ENCODE results near the gene CCL27. TPM values are rescaled to one million over a fixed set of nuclear protein-coding genes. Genes with fewer than 3 reads are reported as not detected.

The CCL27 gene
- total RNA-seq, 2 donors from 2014 or later: not detected

GRCh38 chr9:34669809-34670562 lies 7.5 kb upstream of the CCL27 start:
- peaks cover 2% of the 10 kb centered on the region for H3K36me3 Mint-ChIP-seq (ENCODE audit: low read depth)
- H3K27me3 Mint-ChIP-seq: no peaks in the 10 kb centered on the region
- no peak overlapping the region for H3K4me3 Mint-ChIP-seq
- peaks cover 15% of the 10 kb centered on the region for H3K4me1 Mint-ChIP-seq
- ATAC-seq (no peak), DNase-seq (no peak)
- H3K9me3 ChIP-seq (ENCODE audit: control insufficient read depth, low read length, poor library complexity, severe bottlenecking): no peaks in the 10 kb centered on the region
- no peak overlapping the region for H3K27ac Mint-ChIP-seq

DNA sequence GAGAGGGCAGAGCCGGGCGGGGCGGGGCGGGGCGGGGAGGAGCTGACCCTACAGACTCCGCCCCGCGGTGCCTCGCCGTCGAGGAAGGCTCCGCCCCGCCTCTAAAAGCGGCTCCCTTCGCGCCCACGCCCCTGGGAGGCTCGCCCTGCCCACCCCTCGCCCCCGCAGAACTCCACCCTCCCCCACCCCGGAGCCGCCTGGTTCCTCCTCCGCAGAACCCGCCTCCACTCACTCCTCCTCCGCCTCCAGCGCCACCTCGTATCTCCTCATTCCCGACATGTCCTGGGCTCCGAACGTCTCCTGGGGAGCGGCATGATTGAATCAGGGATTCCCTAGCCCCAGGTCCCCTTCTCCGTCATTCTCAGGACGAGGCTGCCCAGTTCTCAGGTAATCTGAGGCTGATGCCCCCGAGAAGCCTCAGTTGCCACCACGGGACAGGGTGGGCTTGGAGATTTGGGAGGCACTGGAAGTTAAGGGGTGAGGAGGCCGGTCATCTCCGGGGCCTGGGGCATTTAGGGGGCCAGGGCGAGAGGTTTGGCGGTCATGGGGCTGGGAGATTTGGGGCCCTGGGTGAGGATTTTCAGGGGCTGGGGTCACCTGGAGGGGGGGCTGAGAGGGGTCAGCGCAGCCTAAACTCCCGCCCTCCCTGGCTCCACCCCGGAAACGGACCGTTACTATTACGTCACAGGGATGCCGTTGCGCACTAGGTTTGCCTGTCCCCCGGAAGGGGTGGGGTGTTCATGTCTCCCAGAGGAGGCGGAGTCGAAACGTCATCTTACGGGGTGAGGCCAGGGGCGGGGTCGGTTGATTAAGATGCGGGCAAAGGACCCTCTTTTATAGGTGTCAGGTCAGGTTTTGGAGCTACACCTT lies 3.2 kb upstream of the CCL27 start:
- Mint-ChIP-seq H3K4me1 (peaks cover 51% of the 10 kb centered on the region), H3K27me3 (no peaks in the 10 kb centered on the region), H3K27ac (peak overlapping the region; percentile 95), H3K36me3 (ENCODE audit: low read depth) (peaks cover 2% of the 10 kb centered on the region), H3K4me3 (peak overlapping the region; percentile 96)
- DNase-seq: peak; percentile 82 to 92 (median 90)
- no peaks in the 10 kb centered on the region for H3K9me3 ChIP-seq (ENCODE audit: control insufficient read depth, low read length, poor library complexity, severe bottlenecking)
- ATAC-seq: peak; percentile 82

DNA sequence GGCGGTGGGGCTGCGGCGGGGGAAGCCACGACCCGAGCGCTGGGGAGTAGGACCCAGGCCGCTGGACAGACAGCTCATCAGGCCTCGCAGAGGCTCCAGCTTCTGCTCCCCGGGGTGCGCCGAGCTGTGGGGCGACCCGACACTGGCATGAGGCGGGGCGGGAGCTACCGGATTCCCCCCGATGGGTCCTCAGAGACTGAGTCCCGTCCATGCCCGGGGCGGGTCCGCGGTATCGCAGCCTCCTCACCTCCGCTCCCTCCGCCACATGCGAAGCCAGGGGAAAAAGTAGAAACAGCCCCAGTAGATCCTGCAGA lies 2.6 kb upstream of the CCL27 start:
- Mint-ChIP-seq H3K27me3 (no peaks in the 10 kb centered on the region), H3K4me1 (peaks cover 54% of the 10 kb centered on the region), H3K4me3 (peak overlapping the region; percentile 96), H3K27ac (peak overlapping the region; percentile 95), H3K36me3 (ENCODE audit: low read depth) (peaks cover 6% of the 10 kb centered on the region)
- no peaks in the 10 kb centered on the region for H3K9me3 ChIP-seq (ENCODE audit: control insufficient read depth, low read length, poor library complexity, severe bottlenecking)
- DNase-seq (no peak), ATAC-seq (peak; percentile 7)

DNA sequence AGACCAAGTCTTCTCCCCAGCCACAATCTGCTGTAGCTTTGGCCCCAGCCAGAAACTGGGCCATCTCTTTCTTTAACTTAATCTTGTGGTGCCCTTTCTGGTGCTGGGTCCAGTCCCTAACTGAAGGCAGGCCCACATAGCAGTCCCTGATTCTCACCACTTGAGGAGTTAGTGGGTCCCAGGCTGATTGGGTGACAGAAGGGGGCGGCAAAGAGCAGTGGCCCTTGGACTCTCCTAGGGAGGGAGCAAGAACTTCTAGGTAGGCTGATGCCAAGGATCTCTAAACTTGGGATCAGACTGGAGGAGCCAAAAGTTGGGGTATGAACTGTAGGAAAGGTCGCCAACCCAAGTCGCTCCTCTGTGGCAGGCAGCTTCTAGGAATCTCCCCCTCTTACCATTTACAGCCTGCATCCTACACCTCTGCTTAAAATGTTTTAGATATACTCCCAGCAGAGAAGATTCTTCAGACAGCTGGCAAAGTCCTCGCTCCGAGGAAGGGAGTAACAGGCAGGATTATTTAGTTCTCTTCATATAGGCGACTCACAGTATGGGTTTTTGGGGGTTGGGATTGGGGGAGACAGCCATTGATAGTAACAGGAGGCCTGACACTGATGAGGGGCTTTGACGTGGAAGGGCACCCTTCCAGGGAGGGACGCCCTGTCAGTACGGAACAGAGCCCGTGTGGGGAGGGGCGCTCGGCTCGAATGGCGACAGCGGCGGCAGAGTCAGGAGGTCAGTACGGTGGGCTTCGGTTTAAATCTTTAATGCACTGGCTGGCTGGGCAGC lies 2.0 kb upstream of the CCL27 start:
- H3K4me3 Mint-ChIP-seq: peak overlapping the region; percentile 96
- H3K27me3 Mint-ChIP-seq: no peaks in the 10 kb centered on the region
- peak; percentile 58 to 74 (median 66) for DNase-seq
- peaks cover 7% of the 10 kb centered on the region for H3K36me3 Mint-ChIP-seq (ENCODE audit: low read depth)
- H3K9me3 ChIP-seq (ENCODE audit: control insufficient read depth, low read length, poor library complexity, severe bottlenecking): no peaks in the 10 kb centered on the region
- H3K27ac Mint-ChIP-seq: peak overlapping the region; percentile 95
- H3K4me1 Mint-ChIP-seq: peaks cover 54% of the 10 kb centered on the region
- peak; percentile 44 for ATAC-seq

DNA sequence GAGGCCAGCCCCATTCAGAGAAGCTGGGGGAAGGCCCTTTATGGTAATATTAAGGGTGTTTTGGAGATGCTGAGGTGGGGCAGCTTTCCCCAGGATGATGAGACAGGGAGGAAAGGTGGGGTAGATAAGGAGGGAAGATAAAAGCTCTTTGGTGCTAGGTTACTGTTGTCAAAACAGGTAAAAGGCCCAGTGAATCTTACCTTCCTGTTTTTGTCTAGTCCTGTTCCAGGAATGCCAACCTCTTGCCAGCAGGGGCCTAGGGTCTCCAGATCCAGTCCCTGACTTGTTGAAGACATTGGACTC lies 797 bp upstream of the CCL27 start:
- ATAC-seq: peak; percentile 34
- Mint-ChIP-seq H3K27me3 (no peaks in the 10 kb centered on the region), H3K4me3 (peak overlapping the region; percentile 96), H3K27ac (peak overlapping the region; percentile 95), H3K36me3 (ENCODE audit: low read depth) (peaks cover 7% of the 10 kb centered on the region), H3K4me1 (peaks cover 54% of the 10 kb centered on the region)
- peak in 2 of 3 donors; percentile 18 to 23 for DNase-seq
- no peaks in the 10 kb centered on the region for H3K9me3 ChIP-seq (ENCODE audit: control insufficient read depth, low read length, poor library complexity, severe bottlenecking)

DNA sequence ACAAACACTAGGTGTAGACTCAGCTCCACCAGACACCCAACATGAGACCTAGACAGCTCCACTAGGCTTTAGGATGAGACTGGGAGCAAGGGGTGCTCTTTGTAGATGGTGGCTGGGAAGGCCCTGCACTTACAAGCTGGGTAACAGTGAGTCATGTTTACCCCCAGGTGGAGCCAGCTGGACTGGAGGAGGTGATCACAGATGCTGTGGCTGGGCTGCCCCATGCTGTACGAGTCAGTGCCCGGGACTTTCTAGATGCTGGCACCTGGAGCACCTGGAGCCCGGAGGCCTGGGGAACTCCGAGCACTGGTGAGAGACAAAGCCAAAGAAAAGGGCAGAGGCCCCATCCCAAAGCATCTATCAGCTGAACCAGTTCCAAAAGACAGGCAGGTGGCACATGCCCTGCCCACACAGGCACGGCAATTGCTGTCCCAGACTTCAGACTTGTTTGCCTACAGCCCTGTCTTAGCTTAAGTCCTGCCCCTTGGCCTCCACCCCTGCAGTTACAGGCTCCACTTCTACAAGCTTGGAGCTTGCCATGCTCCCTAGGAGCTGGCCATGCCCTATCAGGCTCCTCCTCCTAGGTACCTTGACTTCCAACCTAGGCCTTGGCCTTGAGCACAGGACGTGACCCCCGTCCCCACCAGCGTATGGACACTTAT lies 2.7 kb downstream of the CCL27 start:
- Mint-ChIP-seq H3K36me3 (ENCODE audit: low read depth) (peaks cover 5% of the 10 kb centered on the region), H3K27ac (no peak overlapping the region), H3K4me1 (peaks cover 49% of the 10 kb centered on the region), H3K4me3 (no peak overlapping the region), H3K27me3 (no peaks in the 10 kb centered on the region)
- ATAC-seq (no peak), DNase-seq (no peak)
- no peaks in the 10 kb centered on the region for H3K9me3 ChIP-seq (ENCODE audit: control insufficient read depth, low read length, poor library complexity, severe bottlenecking)

GRCh38 chr9:34658461-34658860 lies 4.0 kb downstream of the CCL27 start:
- peaks cover 42% of the 10 kb centered on the region for H3K4me1 Mint-ChIP-seq
- H3K27ac Mint-ChIP-seq: peak overlapping the region; percentile 51
- ATAC-seq (no peak), DNase-seq (no peak)
- no peaks in the 10 kb centered on the region for H3K27me3 Mint-ChIP-seq
- no peaks in the 10 kb centered on the region for H3K9me3 ChIP-seq (ENCODE audit: control insufficient read depth, low read length, poor library complexity, severe bottlenecking)
- H3K36me3 Mint-ChIP-seq (ENCODE audit: low read depth): peaks cover 5% of the 10 kb centered on the region
- no peak overlapping the region for H3K4me3 Mint-ChIP-seq

DNA sequence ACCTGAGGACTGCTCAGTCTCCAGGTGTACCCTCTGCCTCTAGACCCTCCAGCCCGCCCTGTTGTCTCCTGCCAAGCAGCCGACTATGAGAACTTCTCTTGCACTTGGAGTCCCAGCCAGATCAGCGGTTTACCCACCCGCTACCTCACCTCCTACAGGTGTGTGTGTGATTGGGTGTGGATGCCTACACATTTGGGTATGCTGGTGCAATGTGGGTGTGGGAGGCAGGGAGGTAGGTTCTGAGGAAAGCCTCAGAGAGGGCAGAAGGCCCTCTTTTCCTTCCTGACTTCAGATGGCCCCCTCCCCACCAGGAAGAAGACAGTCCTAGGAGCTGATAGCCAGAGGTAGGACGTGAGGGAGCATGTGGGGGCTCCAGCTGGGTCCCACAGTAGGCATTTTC lies 5.5 kb downstream of the CCL27 start:
- Mint-ChIP-seq H3K27me3 (no peaks in the 10 kb centered on the region), H3K4me3 (no peak overlapping the region), H3K36me3 (ENCODE audit: low read depth) (peaks cover 7% of the 10 kb centered on the region), H3K27ac (peak overlapping the region; percentile 67), H3K4me1 (peaks cover 40% of the 10 kb centered on the region)
- no peaks in the 10 kb centered on the region for H3K9me3 ChIP-seq (ENCODE audit: control insufficient read depth, low read length, poor library complexity, severe bottlenecking)
- ATAC-seq: no peak
- DNase-seq: no peak

DNA sequence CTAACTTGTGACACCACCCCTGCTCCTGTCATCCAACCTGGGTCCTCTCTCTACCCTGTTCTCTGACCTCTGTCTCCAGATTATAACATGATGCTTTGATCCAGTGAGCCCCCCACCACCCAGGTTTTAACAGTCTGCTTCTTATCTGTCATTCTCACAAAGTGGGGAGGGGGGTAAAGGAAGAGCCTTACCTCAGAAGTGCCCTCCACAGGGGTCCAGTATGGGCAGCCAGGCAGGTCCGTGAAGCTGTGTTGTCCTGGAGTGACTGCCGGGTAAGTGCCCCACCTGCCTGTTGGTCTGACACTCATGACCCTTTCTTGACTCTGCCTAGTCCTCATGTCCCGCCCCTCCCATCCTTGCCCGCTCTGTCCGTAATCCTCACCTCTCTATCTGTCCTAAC lies 7.1 kb downstream of the CCL27 start:
- Mint-ChIP-seq H3K27ac (peak overlapping the region; percentile 67), H3K36me3 (ENCODE audit: low read depth) (peaks cover 5% of the 10 kb centered on the region), H3K4me1 (peaks cover 28% of the 10 kb centered on the region), H3K4me3 (no peak overlapping the region), H3K27me3 (no peaks in the 10 kb centered on the region)
- no peak for ATAC-seq
- DNase-seq: no peak
- H3K9me3 ChIP-seq (ENCODE audit: control insufficient read depth, low read length, poor library complexity, severe bottlenecking): no peaks in the 10 kb centered on the region

DNA sequence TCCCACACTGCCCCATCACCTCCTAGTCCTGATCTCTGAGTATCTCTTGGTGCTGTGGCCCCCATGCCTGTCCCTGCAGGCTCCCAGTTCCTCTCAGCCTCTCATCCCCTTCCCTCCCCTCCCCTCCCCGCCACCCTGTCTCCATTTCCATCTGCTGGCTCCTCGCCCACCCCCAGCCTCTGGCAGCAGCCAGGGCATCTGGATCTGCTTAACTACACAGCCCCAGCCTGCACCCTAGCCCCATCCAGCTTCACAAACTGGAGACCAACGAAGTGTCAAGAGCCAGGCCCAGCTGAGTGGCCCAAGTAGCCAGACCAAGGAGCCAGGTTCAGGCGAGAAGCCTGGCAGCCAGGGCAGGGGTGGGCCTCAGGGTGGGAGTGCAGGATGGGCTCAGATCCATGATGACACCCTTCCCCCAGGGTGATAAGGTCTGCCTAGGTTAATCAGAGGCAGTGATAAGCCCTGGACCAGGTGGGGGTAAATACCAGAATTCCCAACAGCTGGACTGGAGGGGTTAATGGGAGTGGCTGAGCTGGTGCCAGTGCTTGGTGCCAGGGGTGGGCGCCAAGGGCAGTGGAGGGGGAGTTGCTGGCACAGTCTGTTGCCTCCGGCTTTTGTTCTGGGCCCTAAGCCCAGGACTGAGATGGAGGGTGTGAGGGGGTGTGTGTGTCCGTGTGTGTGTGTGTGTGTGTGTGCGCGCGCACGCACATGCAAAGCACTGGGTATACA lies 8.0 kb downstream of the CCL27 start:
- H3K9me3 ChIP-seq (ENCODE audit: control insufficient read depth, low read length, poor library complexity, severe bottlenecking): no peaks in the 10 kb centered on the region
- H3K4me3 Mint-ChIP-seq: no peak overlapping the region
- H3K36me3 Mint-ChIP-seq (ENCODE audit: low read depth): peaks cover 3% of the 10 kb centered on the region
- H3K4me1 Mint-ChIP-seq: peaks cover 30% of the 10 kb centered on the region
- H3K27me3 Mint-ChIP-seq: no peaks in the 10 kb centered on the region
- H3K27ac Mint-ChIP-seq: no peak overlapping the region
- ATAC-seq (no peak), DNase-seq (no peak)

DNA sequence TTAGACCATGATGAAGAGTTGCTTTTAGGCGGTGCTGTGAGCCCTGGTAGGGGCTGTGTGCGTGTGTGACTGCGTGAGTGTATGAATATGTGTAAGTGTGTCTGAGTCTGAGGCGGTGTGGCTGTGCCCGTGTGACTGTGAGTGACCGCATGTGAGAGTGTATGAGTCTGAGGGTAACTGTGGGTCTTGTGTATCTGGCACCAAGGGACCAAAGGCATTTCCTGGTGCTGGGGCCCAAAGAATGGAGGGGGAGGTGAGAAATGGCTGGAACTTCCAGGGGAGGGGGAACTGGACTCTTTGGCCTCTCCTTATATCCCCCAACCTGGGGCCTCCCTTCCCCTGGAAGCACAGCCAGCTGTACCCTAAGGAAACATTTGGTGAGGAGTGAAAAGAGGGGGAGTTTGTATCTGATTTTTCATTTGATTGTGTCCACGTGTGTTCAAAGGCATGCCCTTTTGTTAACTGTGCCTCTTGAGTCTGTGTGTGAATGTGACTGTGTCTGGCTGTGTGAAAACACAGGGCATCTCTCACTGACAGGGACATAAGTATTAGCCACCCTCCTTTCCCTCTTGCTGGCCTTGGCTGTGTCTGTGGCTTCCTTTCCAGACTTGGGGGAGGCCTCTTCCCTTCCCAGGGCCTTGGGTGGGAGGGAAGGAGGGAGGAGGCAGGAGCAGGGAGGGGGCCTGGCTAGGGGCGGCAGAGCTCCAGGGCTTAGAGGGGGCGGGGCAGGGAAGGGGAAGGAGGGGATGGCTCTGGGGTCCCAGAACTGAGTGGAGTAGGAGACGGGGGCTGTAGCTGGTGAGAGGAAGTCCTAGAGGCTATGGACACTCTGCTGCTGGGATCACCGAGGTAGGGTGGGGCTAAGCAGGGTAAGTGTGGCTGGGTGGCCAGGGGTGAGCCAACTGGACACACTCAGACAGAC lies 9.0 kb downstream of the CCL27 start:
- Mint-ChIP-seq H3K27ac (peak overlapping the region; percentile 87), H3K27me3 (no peaks in the 10 kb centered on the region), H3K4me3 (peak overlapping the region; percentile 4), H3K4me1 (peaks cover 38% of the 10 kb centered on the region), H3K36me3 (ENCODE audit: low read depth) (peaks cover 6% of the 10 kb centered on the region)
- no peaks in the 10 kb centered on the region for H3K9me3 ChIP-seq (ENCODE audit: control insufficient read depth, low read length, poor library complexity, severe bottlenecking)
- DNase-seq: no peak
- ATAC-seq: no peak

DNA sequence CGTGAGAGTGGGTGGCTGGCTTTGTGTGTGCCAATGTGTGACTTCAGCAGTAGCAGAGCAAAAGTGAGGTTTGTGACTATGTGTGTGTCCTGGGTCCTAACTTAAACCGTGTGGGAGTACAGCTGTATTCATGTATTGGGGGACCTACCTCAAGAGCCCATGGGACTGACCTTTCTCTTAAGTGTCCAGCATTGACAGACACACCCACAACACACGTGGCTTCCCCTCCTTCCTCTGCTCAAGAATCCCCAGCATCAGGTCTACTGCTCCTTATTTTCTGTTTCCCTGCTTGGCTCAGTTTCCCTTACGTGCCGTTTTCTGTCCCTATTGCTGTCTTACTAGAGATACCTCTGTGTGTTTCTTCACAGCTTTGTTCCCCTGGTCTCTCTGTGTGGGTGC lies 9.9 kb downstream of the CCL27 start:
- H3K27me3 Mint-ChIP-seq: no peaks in the 10 kb centered on the region
- H3K4me1 Mint-ChIP-seq: peaks cover 46% of the 10 kb centered on the region
- H3K27ac Mint-ChIP-seq: peak overlapping the region; percentile 87
- peak overlapping the region; percentile 78 for H3K4me3 Mint-ChIP-seq
- peaks cover 8% of the 10 kb centered on the region for H3K36me3 Mint-ChIP-seq (ENCODE audit: low read depth)
- DNase-seq (no peak), ATAC-seq (no peak)
- no peaks in the 10 kb centered on the region for H3K9me3 ChIP-seq (ENCODE audit: control insufficient read depth, low read length, poor library complexity, severe bottlenecking)

Measured in T-helper 17 cell (primary cell).